ENCODE results near the gene TMEM209. TPM values are rescaled to one million over a fixed set of nuclear protein-coding genes. Genes with fewer than 3 reads are reported as not detected.
"Not testable (repeated sequence)": the region's sequence is repeated elsewhere in the genome, so short reads cannot be mapped to it uniquely, and the experiment has no call there.

TMEM209 gene
- total RNA-seq, 1 experiment from 2014 or later, result 30.8 TPM

DNA sequence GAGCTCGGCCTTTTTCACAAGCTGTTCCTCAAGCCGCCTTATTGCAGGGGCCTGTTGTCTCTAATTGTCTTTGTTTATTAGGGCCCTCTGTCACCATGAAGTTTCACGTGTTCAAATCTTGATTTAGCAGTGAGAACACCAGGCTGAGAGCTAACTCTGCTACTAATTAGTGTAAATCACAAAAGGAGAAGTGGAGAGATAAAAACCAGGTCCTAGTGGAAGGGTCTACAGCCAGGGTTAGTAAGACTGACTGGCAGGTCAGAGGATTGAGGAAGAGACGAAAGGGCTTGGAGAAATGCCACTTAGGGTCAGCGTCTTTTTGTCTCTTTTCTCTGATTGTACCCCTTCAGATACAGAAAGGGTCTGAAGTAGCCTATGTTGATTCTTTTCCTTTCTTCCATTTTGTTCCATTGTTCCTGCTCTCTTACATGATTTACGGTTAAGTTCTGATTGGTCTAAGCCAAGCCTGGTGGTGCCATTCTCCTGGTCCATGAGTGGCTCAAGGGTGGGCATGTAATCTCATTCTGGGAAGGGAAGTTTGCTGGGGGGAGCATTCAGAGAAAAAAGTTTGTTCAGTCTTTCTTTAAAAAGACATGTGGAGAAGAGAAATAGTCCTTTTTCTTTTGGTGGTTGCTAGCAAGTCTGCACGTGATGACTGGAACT lies 23.8 kb upstream of the TMEM209 start:
- no peaks in the 10 kb centered on the region for H3K9me3 ChIP-seq (ENCODE audit: insufficient read depth, low read depth)
- H3K79me2 ChIP-seq (ENCODE audit: low read depth), result no peaks in the 10 kb centered on the region
- no TSS peak for BruUV-seq (replicated peaks)
- no peaks in the 10 kb centered on the region for H3K9me2 ChIP-seq (ENCODE audit: insufficient read depth)
- no peak overlapping the region for H2AFZ ChIP-seq
- POLR2A ChIA-PET (ENCODE audit: unreplicated experiment), result no interaction called here
- H4K20me1 ChIP-seq (ENCODE audit: insufficient read depth), result no peaks in the 10 kb centered on the region
- H3K4me3 ChIP-seq, result no peak overlapping the region
- no peak overlapping the region for H3K4me2 ChIP-seq
- H3K27me3 ChIP-seq (ENCODE audit: insufficient read depth, low read depth), result no peaks in the 10 kb centered on the region
- H3K27ac ChIP-seq, result no peak overlapping the region
- TF ChIP-seq, protein P1, sequence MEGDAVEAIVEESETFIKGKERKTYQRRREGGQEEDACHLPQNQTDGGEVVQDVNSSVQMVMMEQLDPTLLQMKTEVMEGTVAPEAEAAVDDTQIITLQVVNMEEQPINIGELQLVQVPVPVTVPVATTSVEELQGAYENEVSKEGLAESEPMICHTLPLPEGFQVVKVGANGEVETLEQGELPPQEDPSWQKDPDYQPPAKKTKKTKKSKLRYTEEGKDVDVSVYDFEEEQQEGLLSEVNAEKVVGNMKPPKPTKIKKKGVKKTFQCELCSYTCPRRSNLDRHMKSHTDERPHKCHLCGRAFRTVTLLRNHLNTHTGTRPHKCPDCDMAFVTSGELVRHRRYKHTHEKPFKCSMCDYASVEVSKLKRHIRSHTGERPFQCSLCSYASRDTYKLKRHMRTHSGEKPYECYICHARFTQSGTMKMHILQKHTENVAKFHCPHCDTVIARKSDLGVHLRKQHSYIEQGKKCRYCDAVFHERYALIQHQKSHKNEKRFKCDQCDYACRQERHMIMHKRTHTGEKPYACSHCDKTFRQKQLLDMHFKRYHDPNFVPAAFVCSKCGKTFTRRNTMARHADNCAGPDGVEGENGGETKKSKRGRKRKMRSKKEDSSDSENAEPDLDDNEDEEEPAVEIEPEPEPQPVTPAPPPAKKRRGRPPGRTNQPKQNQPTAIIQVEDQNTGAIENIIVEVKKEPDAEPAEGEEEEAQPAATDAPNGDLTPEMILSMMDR (conservative IDR thresholded peaks at IDR 0.05), result no peak
- no peak for TF ChIP-seq EZH2 (IDR thresholded peaks at IDR 0.05; ENCODE audit: low read depth)
- DNase-seq, result no peak
- intact Hi-C loops (cut with micrococcal nuclease; ENCODE audit: unreplicated experiment), result no loop called here
- CTCF ChIA-PET, result no interaction called here
- H3F3A ChIP-seq (ENCODE audit: insufficient read depth, low read depth), result peaks cover 4% of the 10 kb centered on the region; the same call in 1 of the 2 replicates
- H3K4me1 ChIP-seq (replicated peaks; ENCODE audit: insufficient read depth), result peaks cover 8% of the 10 kb centered on the region
- no peaks in the 10 kb centered on the region for H3K36me3 ChIP-seq (ENCODE audit: low read depth)

DNA sequence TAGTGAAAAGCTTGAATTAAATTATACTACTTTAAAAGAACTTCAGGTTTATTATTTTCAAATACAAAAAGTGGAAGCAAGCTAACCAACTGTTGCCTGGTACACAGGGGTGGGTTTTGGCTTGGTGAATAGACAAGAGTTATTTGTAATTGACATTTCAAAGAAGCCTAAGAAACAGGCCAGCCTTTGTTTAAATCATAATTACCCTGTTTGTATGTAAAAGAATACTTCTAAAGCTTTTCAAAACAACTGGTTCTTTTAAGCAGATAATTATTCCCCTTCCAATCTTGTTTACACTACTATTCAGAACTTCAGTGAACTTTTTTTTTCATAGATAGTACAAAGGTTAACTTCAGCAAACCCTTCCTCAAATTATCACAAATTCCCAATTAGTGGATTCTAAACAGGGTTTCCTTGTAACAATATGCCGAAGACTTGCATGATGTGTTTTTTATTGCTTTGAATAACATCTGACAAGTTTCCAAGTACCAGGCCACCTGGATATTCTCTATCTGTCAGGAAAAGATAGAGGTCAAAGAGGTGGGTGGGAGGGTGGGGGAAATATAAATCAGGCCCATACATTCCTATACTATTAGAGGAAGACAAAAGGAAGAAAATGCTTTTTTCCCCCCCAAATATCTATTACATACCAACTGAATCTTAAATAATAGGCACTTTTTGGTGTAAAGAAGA lies 22.8 kb upstream of the TMEM209 start:
- H3K79me2 ChIP-seq (ENCODE audit: low read depth), result no peaks in the 10 kb centered on the region
- TF ChIP-seq, protein P1 (conservative IDR thresholded peaks at IDR 0.05), result no peak
- no peak for TF ChIP-seq EZH2 (IDR thresholded peaks at IDR 0.05; ENCODE audit: low read depth)
- H3F3A ChIP-seq (ENCODE audit: insufficient read depth, low read depth), result peaks cover 4% of the 10 kb centered on the region; the same call in 1 of the 2 replicates
- no peaks in the 10 kb centered on the region for H3K9me2 ChIP-seq (ENCODE audit: insufficient read depth)
- H3K4me1 ChIP-seq (replicated peaks; ENCODE audit: insufficient read depth), result peaks cover 8% of the 10 kb centered on the region
- H2AFZ ChIP-seq, result no peak overlapping the region
- H3K4me3 ChIP-seq, result no peak overlapping the region
- ChIA-PET POLR2A (ENCODE audit: unreplicated experiment) (no interaction called here), CTCF (interaction anchor here (0.6 kb wide), 1 partner anchor 186 kb away, joined by 10 read pairs; no protein-coding TSS in a partner anchor)
- no peaks in the 10 kb centered on the region for H3K27me3 ChIP-seq (ENCODE audit: insufficient read depth, low read depth)
- H3K27ac ChIP-seq, result no peak overlapping the region
- BruUV-seq (replicated peaks), result no TSS peak
- no peak overlapping the region for H3K4me2 ChIP-seq
- DNase-seq, result no peak
- intact Hi-C loops (cut with micrococcal nuclease; ENCODE audit: unreplicated experiment), result no loop called here
- H4K20me1 ChIP-seq (ENCODE audit: insufficient read depth), result no peaks in the 10 kb centered on the region
- H3K36me3 ChIP-seq (ENCODE audit: low read depth), result no peaks in the 10 kb centered on the region
- H3K9me3 ChIP-seq (ENCODE audit: insufficient read depth, low read depth), result no peaks in the 10 kb centered on the region

DNA sequence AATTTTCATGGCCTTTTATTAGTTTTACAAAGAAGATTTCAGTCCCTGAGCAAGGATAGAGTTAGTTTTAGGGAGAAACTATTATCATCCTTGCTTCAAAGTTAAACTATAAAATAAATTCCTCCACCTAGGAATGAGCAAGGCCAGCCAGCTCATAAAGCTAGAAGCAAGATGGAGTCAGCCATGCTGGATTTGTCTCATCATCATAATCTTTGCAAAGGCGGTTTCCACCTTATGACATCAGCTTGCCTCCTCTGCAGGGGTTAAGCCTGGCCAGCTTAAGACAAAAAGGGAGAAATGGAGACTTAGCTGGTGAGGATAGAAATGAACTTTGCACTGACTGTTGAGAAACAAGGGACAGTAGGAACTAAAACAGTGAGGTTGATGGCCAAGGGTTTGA lies 21.1 kb upstream of the TMEM209 start:
- Histone ChIP-seq H3K9me2 (ENCODE audit: insufficient read depth) (no peaks in the 10 kb centered on the region), H3K79me2 (ENCODE audit: low read depth) (no peaks in the 10 kb centered on the region), H3K4me3 (no peak overlapping the region), H2AFZ (no peak overlapping the region; the same call in 1 of the 2 replicates), H4K20me1 (ENCODE audit: insufficient read depth) (no peaks in the 10 kb centered on the region), H3K4me1 (replicated peaks; ENCODE audit: insufficient read depth) (peaks cover 8% of the 10 kb centered on the region), H3K27ac (no peak overlapping the region), H3K9me3 (ENCODE audit: insufficient read depth, low read depth) (no peaks in the 10 kb centered on the region), H3K36me3 (ENCODE audit: low read depth) (no peaks in the 10 kb centered on the region), H3K27me3 (ENCODE audit: insufficient read depth, low read depth) (no peaks in the 10 kb centered on the region), H3K4me2 (no peak overlapping the region), H3F3A (ENCODE audit: insufficient read depth, low read depth) (peaks cover 4% of the 10 kb centered on the region; the same call in 1 of the 2 replicates)
- intact Hi-C loops (cut with micrococcal nuclease; ENCODE audit: unreplicated experiment), result no loop called here
- ChIA-PET POLR2A (ENCODE audit: unreplicated experiment) (no interaction called here), CTCF (interaction anchor here (0.9 kb wide), 1 partner anchor 48 kb away, joined by 7 read pairs; no protein-coding TSS in a partner anchor)
- BruUV-seq (replicated peaks), result no TSS peak
- no peak for TF ChIP-seq EZH2 (IDR thresholded peaks at IDR 0.05; ENCODE audit: low read depth)
- TF ChIP-seq, protein P1 (conservative IDR thresholded peaks at IDR 0.05), result no peak
- no peak for DNase-seq

DNA sequence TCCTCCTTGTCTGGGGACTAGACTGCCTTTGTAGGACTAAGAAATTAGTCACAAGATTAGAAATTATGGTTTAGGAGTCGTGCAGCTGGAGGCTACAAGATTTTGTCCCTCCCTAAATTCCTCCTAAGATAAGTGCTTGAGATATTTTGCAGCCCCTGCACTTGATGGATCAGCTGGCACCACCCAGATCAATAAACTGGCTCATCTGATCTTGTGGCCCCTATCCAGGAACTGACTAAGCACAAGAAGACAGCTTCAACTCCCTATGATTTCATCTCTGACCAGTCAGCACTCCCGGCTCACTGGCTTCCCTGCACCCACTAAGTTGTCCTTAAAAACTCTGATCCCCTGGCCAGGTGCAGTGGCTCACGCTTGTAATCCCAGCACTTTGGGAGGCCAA lies 19.7 kb upstream of the TMEM209 start:
- H3K9me3 ChIP-seq (ENCODE audit: insufficient read depth, low read depth); BruUV-seq (replicated peaks); POLR2A ChIA-PET (ENCODE audit: unreplicated experiment); H3K4me2 ChIP-seq; intact Hi-C loops (cut with micrococcal nuclease; ENCODE audit: unreplicated experiment); H3F3A ChIP-seq (ENCODE audit: insufficient read depth, low read depth); H3K4me3 ChIP-seq; H3K27ac ChIP-seq; H3K27me3 ChIP-seq (ENCODE audit: insufficient read depth, low read depth); H4K20me1 ChIP-seq (ENCODE audit: insufficient read depth); H3K9me2 ChIP-seq (ENCODE audit: insufficient read depth); H3K36me3 ChIP-seq (ENCODE audit: low read depth); H2AFZ ChIP-seq; CTCF ChIA-PET; H3K79me2 ChIP-seq (ENCODE audit: low read depth); H3K4me1 ChIP-seq (replicated peaks; ENCODE audit: insufficient read depth): not testable (repeated sequence)
- DNase-seq, result peak in 1 of 2 experiments; percentile 60
